Left lung (tissue), 10 donors: Measurements from ENCODE around the gene PSG7. TPM values are rescaled to one million over a fixed set of nuclear protein-coding genes. Genes with fewer than 3 reads are reported as not detected.
"Not testable (repeated sequence)": the region's sequence is repeated elsewhere in the genome, so short reads cannot be mapped to it uniquely, and the experiment has no call there.

Source experiments
- ATAC-seq: fragments of 200-7000 bp; cut with Tn5 transposase; one replicate; pipeline ENCODE4 v1.9.1; 2020; ENCODE audit warnings: moderate library complexity
- DNase-seq, 4 donors: peaks; one replicate each; pipeline ENCODE4 v3.0.0-alpha.2; 2013 to 2020
- H3K27ac ChIP-seq, 2 donors: fragments of 200-600 bp; sonication (generic) in 1 of 2; one replicate each; pipeline versions ENCODE4 v1.5.0 to v1.8.0; 2020 to 2021
- H3K27me3 ChIP-seq, 2 donors: fragments of 200-600 bp; sonication (generic) in 1 of 2; one replicate each; pipeline versions ENCODE4 v1.5.0 to v1.8.0; 2020 to 2021
- H3K36me3 ChIP-seq, 2 donors: fragments of 200-600 bp; sonication (generic) in 1 of 2; one replicate each; pipeline versions ENCODE4 v1.5.0 to v1.8.0; 2020 to 2021
- H3K4me1 ChIP-seq, 2 donors: fragments of 200-600 bp; one replicate each; pipeline ENCODE4 v1.8.0; 2021
- H3K4me3 ChIP-seq, 2 donors: fragments of 200-600 bp; sonication (generic) in 1 of 2; one replicate each; pipeline versions ENCODE4 v1.5.0 to v1.8.0; 2020 to 2021; ENCODE audit warnings: mild to moderate bottlenecking in 1 of 2
- H3K9me3 ChIP-seq, 2 donors: fragments of 200-600 bp; sonication (generic) in 1 of 2; one replicate each; pipeline versions ENCODE4 v1.5.0 to v1.8.0; 2020 to 2021
- intact Hi-C, 2 donors: fragments of 100-400 bp; cut with DNase I; formaldehyde crosslinking; loops; one replicate each; pipeline versions ENCODE4 v1.11.2 to v1.14.2; 2022
- polyA plus RNA-seq, 6 donors: library from polyadenylated mRNA; unstranded; fragments of 120-200 nt; gene quantifications; one replicate each; pipeline ENCODE4 v1.2.1, GENCODE V29; 2013; ENCODE audit not compliant: insufficient read length in 6 of 6
- total RNA-seq, 2 donors: library from RNA; stranded (reverse); fragmentation: NEBNext Ultra II Directional; extraction: Animal tissue kit (Norgen Biotek cat#: 25700); gene quantifications; one replicate each; pipeline ENCODE4 v1.2.1, GENCODE V29; 2021
- TF ChIP-seq, protein P1 (sequence below), 2 donors: fragments of 200-600 bp; sonication (generic) in 1 of 2; IDR thresholded peaks; one replicate each; pipeline versions ENCODE4 v1.5.0 to v1.8.0; 2021; ENCODE audit warnings: antibody characterized with exemption in 2 of 2
- donor health status: DM: no; HTN: yes; CAD: no.
- donor health status: DM: no; HTN: no; CAD: no.

The PSG7 gene
- total and polyA plus RNA-seq, 8 donors, result not detected

DNA sequence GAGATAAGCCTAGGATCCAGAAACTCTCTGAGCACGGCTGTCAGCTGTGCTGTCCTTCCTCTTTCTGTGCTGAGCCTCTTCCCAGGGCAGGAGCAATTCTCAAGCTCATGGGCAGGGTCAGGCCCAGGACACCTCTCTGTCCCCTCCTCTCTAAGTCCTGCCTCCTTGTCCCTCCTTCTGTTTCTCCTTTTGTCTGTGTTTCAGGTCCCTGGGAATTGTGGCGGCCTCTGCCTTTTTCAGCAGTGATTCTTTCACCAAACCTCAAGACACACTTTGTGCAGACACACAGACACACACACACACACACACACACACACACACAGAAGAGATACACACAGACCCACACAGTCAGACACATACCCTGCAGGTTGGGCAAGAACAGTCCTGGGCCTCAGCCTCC lies 57.4 kb downstream of the PSG7 start, which contains the start of gene PSG1:
PSG1 (minus strand) TSS at position 101 of the 400 bp plus-strand sequence. CDS start 132 bp downstream, outside the sequence.
- H3K9me3 ChIP-seq, result no peaks in the 10 kb centered on the region
- peaks cover 0 to 6% of the 10 kb centered on the region in 2 donors for H3K27me3 ChIP-seq
- no peak within 1 kb of the TSS for H3K4me3 ChIP-seq
- DNase-seq, result no peak
- H3K4me1 ChIP-seq, result no peaks in the 10 kb centered on the region
- no peak for ATAC-seq
- TF ChIP-seq, protein P1, sequence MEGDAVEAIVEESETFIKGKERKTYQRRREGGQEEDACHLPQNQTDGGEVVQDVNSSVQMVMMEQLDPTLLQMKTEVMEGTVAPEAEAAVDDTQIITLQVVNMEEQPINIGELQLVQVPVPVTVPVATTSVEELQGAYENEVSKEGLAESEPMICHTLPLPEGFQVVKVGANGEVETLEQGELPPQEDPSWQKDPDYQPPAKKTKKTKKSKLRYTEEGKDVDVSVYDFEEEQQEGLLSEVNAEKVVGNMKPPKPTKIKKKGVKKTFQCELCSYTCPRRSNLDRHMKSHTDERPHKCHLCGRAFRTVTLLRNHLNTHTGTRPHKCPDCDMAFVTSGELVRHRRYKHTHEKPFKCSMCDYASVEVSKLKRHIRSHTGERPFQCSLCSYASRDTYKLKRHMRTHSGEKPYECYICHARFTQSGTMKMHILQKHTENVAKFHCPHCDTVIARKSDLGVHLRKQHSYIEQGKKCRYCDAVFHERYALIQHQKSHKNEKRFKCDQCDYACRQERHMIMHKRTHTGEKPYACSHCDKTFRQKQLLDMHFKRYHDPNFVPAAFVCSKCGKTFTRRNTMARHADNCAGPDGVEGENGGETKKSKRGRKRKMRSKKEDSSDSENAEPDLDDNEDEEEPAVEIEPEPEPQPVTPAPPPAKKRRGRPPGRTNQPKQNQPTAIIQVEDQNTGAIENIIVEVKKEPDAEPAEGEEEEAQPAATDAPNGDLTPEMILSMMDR (IDR thresholded peaks at IDR 0.05), result no peak
- intact Hi-C loops, result no loop called here
- H3K27ac ChIP-seq, result no peak within 1 kb of the TSS
- H3K36me3 ChIP-seq, result no peaks in the 10 kb centered on the region

DNA sequence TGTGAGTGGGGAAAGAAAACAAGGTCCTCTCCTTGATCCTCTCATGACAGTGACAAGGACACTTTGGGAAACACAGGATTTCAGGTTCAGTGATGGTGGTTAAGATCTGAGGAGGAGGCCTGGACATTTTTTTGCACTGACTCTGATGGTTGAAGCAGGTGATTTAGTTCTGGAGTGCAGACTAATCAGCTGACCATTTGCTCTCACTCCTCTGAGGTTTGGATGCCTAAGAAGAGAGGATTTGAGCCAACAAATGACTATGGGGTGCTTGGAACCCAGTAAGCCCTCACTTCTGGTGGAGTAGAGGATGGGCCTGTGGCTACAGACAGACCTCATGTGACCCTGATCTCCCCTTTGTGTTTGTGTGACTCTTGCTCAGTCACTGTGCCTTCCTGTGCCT lies 60.4 kb downstream of the PSG7 start:
- H3K27ac ChIP-seq, H3K9me3 ChIP-seq, H3K36me3 ChIP-seq, ATAC-seq, H3K27me3 ChIP-seq, H3K4me1 ChIP-seq, H3K4me3 ChIP-seq, DNase-seq, intact Hi-C loops: not testable (repeated sequence)

DNA sequence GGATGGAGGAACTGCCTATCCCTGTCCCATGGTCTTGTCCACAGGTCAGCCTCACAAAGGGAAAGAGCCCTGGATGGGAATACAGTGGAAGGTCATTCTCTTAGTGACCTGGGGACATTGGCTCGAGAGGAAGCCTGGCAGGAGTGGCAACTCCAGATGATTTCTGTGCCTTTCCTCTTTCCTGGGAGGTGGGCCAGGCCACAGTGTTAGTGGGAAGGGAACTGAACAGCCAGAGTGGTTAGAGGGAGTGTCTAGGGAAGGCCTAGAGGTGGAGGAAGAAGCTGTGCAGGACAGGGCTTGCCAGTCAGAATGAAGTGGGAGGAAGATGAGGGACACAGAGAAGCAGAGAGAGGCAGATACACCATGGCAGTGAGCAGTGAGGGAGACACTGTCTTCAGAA lies 61.1 kb downstream of the PSG7 start:
- H3K36me3 ChIP-seq, DNase-seq, intact Hi-C loops: not testable (repeated sequence)

DNA sequence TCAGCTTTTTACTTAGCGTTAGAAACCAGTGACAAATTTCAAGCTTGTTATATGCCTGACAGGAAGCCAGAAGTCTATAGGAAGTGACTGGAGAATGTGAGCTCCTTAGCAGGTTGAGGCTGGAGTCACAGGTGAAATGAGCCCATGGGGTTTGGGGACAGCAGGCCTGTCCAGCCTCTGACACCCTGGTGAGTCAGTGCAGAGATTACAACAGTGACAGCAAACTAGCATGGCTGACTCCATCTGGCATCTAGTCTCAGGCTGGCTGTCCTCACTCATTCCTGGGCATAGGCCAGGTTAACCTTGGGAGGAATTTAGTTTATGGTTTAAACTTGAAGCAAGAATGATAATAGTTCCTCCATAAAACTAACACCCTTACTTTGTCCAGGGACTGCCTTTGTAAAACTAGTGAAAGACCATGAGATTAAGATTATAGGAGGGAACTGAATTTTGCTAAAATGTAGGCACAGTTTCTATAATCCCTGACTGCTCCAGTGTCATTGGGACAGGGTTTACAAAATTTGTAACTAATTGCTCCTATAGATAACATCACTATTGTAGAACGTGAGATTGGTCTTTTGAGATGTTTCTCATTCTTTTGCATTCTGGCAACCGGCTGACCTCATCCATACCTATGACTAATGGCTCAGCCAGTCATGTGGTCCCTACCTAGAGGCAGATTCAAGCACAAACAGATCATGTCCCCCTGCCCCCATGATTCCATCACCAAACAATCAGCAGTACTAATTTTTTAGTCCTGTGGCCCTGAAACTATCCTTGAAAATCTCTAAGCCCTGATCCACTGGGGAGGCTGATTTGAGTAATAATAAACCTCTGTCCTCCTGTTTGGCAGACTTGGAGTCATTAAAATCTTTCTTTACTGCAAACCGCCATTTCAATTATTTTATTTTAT lies 61.9 kb downstream of the PSG7 start:
- H3K27ac ChIP-seq, H3K27me3 ChIP-seq, H3K4me3 ChIP-seq, H3K4me1 ChIP-seq, intact Hi-C loops, DNase-seq, H3K9me3 ChIP-seq, H3K36me3 ChIP-seq, ATAC-seq: not testable (repeated sequence)

More for the DNA sequence above, 61.1 kb downstream of the PSG7 start:
- ATAC-seq, H3K27me3 ChIP-seq, H3K4me1 ChIP-seq, H3K9me3 ChIP-seq, H3K27ac ChIP-seq, H3K4me3 ChIP-seq: not testable (repeated sequence)

DNA sequence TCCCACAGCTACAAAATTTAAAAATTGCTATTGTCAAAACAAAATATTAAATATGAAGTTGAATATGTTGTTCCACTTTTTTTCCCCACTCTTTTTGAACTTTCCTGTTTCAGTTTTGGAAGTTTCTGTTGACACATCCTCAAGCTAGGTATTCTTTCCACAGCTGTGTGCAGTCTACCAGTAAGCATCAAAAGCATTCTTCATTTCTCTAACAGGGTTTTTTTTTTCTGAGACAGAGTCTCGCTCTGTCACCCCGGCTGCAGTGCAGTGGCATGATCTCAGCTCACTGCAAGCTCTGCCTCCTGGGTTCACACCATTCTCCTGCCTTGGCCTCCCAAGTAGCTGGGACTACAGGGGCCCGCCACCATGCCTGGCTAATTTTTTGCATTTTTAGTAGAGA lies 62.9 kb downstream of the PSG7 start:
- H3K9me3 ChIP-seq, ATAC-seq, H3K27ac ChIP-seq, intact Hi-C loops, H3K27me3 ChIP-seq, H3K4me3 ChIP-seq, H3K36me3 ChIP-seq, DNase-seq, H3K4me1 ChIP-seq: not testable (repeated sequence)

Other genes starting within 250 kb of the PSG7 start
- gene PSG3, start 196.7 kb downstream of the PSG7 start, total RNA-seq, result not detected
- gene PSG3, start 196.7 kb downstream of the PSG7 start, polyA plus RNA-seq, result under 1 TPM in 3 of 6 donors, not detected in 3; 0.10 to 0.73 (median 0.14) TPM
- not detected for gene PSG8, start 171.5 kb downstream of the PSG7 start, total RNA-seq
- under 1 TPM in 3 of 6 donors, not detected in 3; 0.08 to 0.21 (median 0.15) TPM for gene PSG8, start 171.5 kb downstream of the PSG7 start, polyA plus RNA-seq
- not detected for gene PSG1, start 57.5 kb downstream of the PSG7 start, total RNA-seq
- 1 to 10 TPM in 1 of 6 donors, not detected in 5; 1.1 TPM for gene PSG1, start 57.5 kb downstream of the PSG7 start, polyA plus RNA-seq
- gene PSG6, start 19.3 kb downstream of the PSG7 start, total RNA-seq, result not detected
- under 1 TPM in 1 of 6 donors, not detected in 5; 0.21 TPM for gene PSG6, start 19.3 kb downstream of the PSG7 start, polyA plus RNA-seq
- gene PSG11, start 89.3 kb upstream of the PSG7 start, total RNA-seq, result not detected
- gene PSG11, start 89.3 kb upstream of the PSG7 start, polyA plus RNA-seq, result under 1 TPM in 1 of 6 donors, not detected in 5; 0.24 TPM
- not detected for gene PSG2, start 145.5 kb upstream of the PSG7 start, total RNA-seq
- under 1 TPM in 2 of 6 donors, not detected in 4; 0.27 to 0.68 TPM for gene PSG2, start 145.5 kb upstream of the PSG7 start, polyA plus RNA-seq
- gene PSG5, start 249.3 kb upstream of the PSG7 start, total RNA-seq, result not detected
- gene PSG5, start 249.3 kb upstream of the PSG7 start, polyA plus RNA-seq, result under 1 TPM in 2 of 6 donors, not detected in 4; 0.07 to 0.59 TPM